Stomach (tissue), 4 donors: ENCODE data around the gene PRR33.

Experiments used
- CTCF ChIP-seq, 7 experiments: fragments of 450-650 bp in 4 of 7; fragments of 200-600 bp in 3 of 7; sonication (generic) in 3 of 7; IDR thresholded peaks; one replicate each; pipeline ENCODE4 v1.5.1; 2016 to 2019; ENCODE audit warnings: antibody characterized with exemption in 7 of 7, control low read depth in 2 of 7, mild to moderate bottlenecking in 1 of 7
- POLR2AphosphoS5 ChIP-seq, 3 donors: sonication (generic); formaldehyde crosslinking; IDR thresholded peaks; one replicate each; pipeline ENCODE4 v1.6.1; 2016; ENCODE audit warnings: antibody characterized with exemption in 3 of 3

GRCh38 chr11:1879342-1879940 lies 12.3 kb downstream of the PRR33 start:
- no peak for TF ChIP-seq CTCF (IDR thresholded peaks at IDR 0.05)
- no peak for TF ChIP-seq POLR2AphosphoS5 (IDR thresholded peaks at IDR 0.05)
